GM06990 (cell line): ENCODE measurements around the gene ACAD8.

ENCODE experiments used
- DNase-seq: peaks from one replicate; pipeline ENCODE4 v3.0.0-alpha.2; 2011; ENCODE audit not compliant: insufficient read length; ENCODE audit errors: extremely low read depth
- H3K27me3 ChIP-seq: replicated peaks from 2 replicates; pipeline ENCODE4 v1.6.0; 2011; ENCODE audit warnings: low read length; ENCODE audit not compliant: control insufficient read depth, insufficient read depth
- H3K36me3 ChIP-seq: 2 replicates; pipeline ENCODE4 v1.5.1; 2011; ENCODE audit warnings: low read length; ENCODE audit not compliant: control insufficient read depth, insufficient read depth
- H3K4me3 ChIP-seq: replicated peaks from 2 replicates; pipeline ENCODE4 v1.5.1; 2011; ENCODE audit warnings: low read depth, mild to moderate bottlenecking, control low read depth, low read length
- CTCF ChIP-seq: IDR thresholded peaks from 2 replicates; pipeline ENCODE4 v1.5.1; 2011; ENCODE audit warnings: low read length, control low read depth, mild to moderate bottlenecking, inconsistent platforms; ENCODE audit not compliant: insufficient read depth, poor library complexity, severe bottlenecking

Gene ACAD8

DNA sequence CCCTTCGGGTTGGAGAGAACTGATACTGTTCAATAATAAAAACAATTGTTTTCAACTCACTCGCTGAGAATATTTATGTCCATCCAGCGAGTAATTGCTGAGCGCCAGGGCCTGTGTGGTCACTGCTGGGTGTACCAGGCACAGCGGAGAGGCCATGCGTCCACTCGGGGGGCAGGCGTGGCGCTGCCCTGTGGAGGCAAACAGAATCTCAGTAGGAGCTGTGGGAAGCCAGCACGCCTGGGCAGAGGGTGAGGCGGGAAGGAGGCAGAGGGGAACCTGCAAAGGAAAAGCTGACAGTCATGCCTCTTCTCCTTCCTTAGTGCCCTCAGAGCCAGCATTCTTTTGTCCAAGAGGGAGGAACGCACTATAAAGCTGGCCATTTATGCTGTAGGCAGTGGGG lies 34.2 kb downstream of the ACAD8 start:
- Histone ChIP-seq H3K27me3 (no peaks in the 10 kb centered on the region; the same call in none of the 2 replicates), H3K4me3 (no peak overlapping the region), H3K36me3 (no peaks in the 10 kb centered on the region)
- TF ChIP-seq CTCF = no peak
- DNase-seq = no peak

- H3K36me3 ChIP-seq = no peaks in the 10 kb centered on the region
- H3K4me3 ChIP-seq = no peak overlapping the region
- no peak for TF ChIP-seq CTCF
- DNase-seq = no peak
- H3K27me3 ChIP-seq = no peaks in the 10 kb centered on the region; the same call in none of the 2 replicates
Observed at GRCh38 chr11:134288486-134288885, 35.1 kb downstream of the ACAD8 start.

- H3K27me3 ChIP-seq = no peaks in the 10 kb centered on the region; the same call in none of the 2 replicates
- H3K36me3 ChIP-seq = no peaks in the 10 kb centered on the region
- no peak for DNase-seq
- H3K4me3 ChIP-seq = no peak overlapping the region
- TF ChIP-seq CTCF = no peak
Observed at GRCh38 chr11:134289167-134289566, 35.8 kb downstream of the ACAD8 start.

DNA sequence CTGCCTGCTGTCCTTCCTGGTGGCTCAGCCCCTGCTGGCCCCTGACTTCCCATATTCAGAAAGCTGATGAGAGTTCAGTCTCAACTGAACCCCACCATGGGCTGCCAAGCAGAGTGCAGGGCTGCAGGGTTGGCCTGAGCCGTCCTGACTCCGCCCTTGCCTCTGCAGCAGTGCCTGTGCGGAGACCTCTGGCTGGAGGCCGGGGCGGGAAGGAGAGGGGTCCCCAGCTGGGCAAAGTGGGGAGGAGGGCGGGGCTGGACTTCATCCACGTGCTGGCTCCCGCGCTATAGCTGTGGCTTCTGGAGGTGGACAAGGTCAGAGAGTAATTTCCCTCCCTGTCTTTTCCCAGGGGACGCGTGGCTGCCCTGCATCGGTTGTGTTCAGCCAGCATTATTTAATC lies 36.4 kb downstream of the ACAD8 start:
- Histone ChIP-seq H3K27me3 (no peaks in the 10 kb centered on the region; the same call in none of the 2 replicates), H3K36me3 (no peaks in the 10 kb centered on the region)
- TF ChIP-seq CTCF = no peak

GRCh38 chr11:134290646-134291045 lies 37.3 kb downstream of the ACAD8 start:
- Histone ChIP-seq H3K27me3 (no peaks in the 10 kb centered on the region; the same call in none of the 2 replicates), H3K36me3 (no peaks in the 10 kb centered on the region), H3K4me3 (no peak overlapping the region)
- DNase-seq = no peak
- no peak for TF ChIP-seq CTCF

More for the DNA sequence above, 36.4 kb downstream of the ACAD8 start:
- no peak for DNase-seq
- H3K4me3 ChIP-seq = no peak overlapping the region

DNA sequence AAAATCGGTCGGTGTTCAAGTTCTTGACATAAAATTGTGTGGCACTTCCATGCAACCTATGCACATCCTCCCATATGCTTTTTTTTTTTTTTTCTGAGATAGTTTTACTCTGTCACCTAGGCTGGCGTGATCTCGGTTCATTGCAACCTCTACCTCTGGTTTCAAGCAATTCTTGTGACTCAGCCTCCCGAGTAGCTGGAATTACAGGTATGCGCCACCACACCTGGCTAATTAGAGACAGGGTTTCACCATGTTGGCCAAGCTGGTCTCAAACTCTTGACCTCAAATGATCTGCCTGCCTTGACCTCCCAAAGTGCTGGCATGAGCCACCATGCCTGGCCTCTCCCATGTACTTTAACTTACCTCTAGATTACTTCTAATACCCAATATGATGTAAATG lies 37.8 kb downstream of the ACAD8 start:
- TF ChIP-seq CTCF = no peak
- no peaks in the 10 kb centered on the region for H3K36me3 ChIP-seq
- H3K4me3 ChIP-seq = no peak overlapping the region
- DNase-seq = no peak
- no peaks in the 10 kb centered on the region; the same call in none of the 2 replicates for H3K27me3 ChIP-seq
